ENCODE results near the gene TMTC1.

Gene TMTC1

GRCh38 chr12:29503283-29503682, 280.5 kb downstream of the TMTC1 start:
- in situ Hi-C loops (cut with HindIII; ENCODE audit: low sequenced_read_pairs) = no loop called here

DNA sequence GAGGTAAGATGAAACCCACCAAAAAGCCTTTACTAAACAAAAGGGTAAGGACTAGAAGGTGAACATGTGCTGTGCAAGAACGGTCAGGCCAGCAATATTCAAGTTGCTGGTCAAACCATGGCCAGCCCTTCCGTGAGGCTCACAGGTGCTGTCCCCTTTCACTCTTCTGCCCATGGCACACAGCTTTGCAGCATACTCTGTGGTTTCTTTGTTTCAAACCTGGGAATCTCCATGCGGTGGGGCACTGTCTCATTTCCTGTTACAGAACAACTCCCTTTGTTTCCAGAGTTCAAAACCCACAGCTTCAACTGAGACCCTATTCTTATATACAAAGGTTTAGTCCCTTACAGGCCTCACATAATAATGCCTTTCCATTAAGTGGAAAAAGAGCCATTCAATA, 284.5 kb downstream of the TMTC1 start:
- in situ Hi-C loops (cut with HindIII; ENCODE audit: low sequenced_read_pairs) = no loop called here

DNA sequence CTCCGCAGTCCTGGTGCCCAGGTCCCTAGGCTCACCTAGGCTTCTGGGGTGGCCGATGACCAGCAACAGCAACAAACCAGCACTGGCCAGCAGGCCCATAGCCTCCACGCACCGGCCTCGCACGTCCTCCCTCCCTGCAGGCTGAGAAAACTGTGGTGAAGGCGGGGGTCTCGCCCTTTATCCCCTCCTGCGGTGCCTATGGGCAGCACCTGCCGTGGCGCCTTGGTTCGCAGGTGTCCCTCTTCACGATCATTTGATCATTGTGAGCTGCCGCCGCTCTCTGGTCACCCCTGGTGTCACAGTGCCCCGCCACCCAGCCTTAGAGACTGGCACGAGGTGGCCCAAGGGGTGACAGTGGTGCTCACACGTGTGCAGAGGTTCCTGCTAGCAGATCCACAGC, 286.2 kb downstream of the TMTC1 start, which contains the start of gene OVCH1:
Gene OVCH1, minus strand, starts transcription at position 99 of the 400 bp plus-strand sequence. Its CDS starts 0 bp downstream, at position 99.
- in situ Hi-C loops (cut with HindIII; ENCODE audit: low sequenced_read_pairs) = no loop called here

- in situ Hi-C loops (cut with HindIII; ENCODE audit: low sequenced_read_pairs) = no loop called here
Observed at GRCh38 chr12:29492891-29493290, 290.9 kb downstream of the TMTC1 start.

GRCh38 chr12:29486972-29487371, 296.8 kb downstream of the TMTC1 start:
- in situ Hi-C loops (cut with HindIII; ENCODE audit: low sequenced_read_pairs) = no loop called here

- in situ Hi-C loops (cut with HindIII; ENCODE audit: low sequenced_read_pairs) = no loop called here
Observed at GRCh38 chr12:29463198-29463597, 320.5 kb downstream of the TMTC1 start.

- in situ Hi-C loops (cut with HindIII; ENCODE audit: low sequenced_read_pairs) = no loop called here
Observed at GRCh38 chr12:29460082-29460481, 323.7 kb downstream of the TMTC1 start.

- in situ Hi-C loops (cut with HindIII; ENCODE audit: low sequenced_read_pairs) = no loop called here
Observed at GRCh38 chr12:29455087-29455486, 328.7 kb downstream of the TMTC1 start.

DNA sequence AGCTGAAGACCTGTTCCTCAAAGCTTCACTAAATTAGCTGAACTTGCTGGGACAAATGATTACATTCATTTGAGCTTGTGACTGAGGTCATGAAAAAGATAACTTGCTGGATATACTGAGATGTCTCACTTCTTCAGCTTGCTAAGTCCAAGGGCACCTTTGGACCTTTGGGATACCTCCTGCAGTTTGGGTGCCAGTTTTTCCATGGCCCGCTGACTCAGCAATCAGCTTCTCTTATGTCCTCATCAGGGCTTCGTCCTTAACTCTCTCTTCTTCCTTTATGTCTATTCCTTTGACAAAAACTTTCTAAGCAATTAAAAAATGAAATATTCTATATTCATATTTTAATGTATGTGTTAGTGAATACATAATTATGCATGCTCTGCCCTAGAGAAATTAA, 331.9 kb downstream of the TMTC1 start:
- in situ Hi-C loops (cut with HindIII; ENCODE audit: low sequenced_read_pairs) = no loop called here

Data from endothelial cell of hepatic sinusoid (primary cell).